Uterine smooth muscle cell (primary cell): ENCODE results near the gene CRTAC1. TPM values are rescaled to one million over a fixed set of nuclear protein-coding genes. Genes with fewer than 3 reads are reported as not detected.

ENCODE experiments used
- total RNA-seq: library from RNA; depleted of rRNA; stranded (reverse); fragments of >200 nt; gene quantifications from 2 replicates; pipeline ENCODE4 v1.2.3, GENCODE V29; 2014

Gene CRTAC1
- not detected in 2 replicates for total RNA-seq

GRCh38 chr10:98030093-98030821 lies at the start of gene CRTAC1:
TSS of gene CRTAC1 (minus strand) at chr10:98030621. CDS start at chr10:98030472, 149 bp downstream.

GRCh38 chr10:97849687-97850402 lies 180.6 kb downstream of the CRTAC1 start, which contains the start of gene GOLGA7B:
TSS of gene GOLGA7B (plus strand) at chr10:97849843. CDS start at chr10:97850304, 461 bp downstream.

Other genes with a start within 250 kb of the CRTAC1 start
- under 0.01 TPM in 1 of 2 replicates, not detected in the other for gene GOLGA7B, start 180.8 kb downstream of the CRTAC1 start, total RNA-seq
- gene R3HCC1L, start 104.0 kb upstream of the CRTAC1 start, total RNA-seq = 16.0 and 16.9 TPM in 2 replicates
- 39.8 and 129 TPM in 2 replicates for gene LOXL4, start 237.6 kb upstream of the CRTAC1 start, total RNA-seq